NOMO-1 (cell line): ENCODE results near the gene DCDC2.
A peak's percentile ranks its signal among the peaks of the same experiment; 100 is the strongest.
"Not testable (repeated sequence)": the region's sequence is repeated elsewhere in the genome, so short reads cannot be mapped to it uniquely, and the experiment has no call there.

Experiments used
- DNase-seq, 2 experiments: peaks; one replicate each; lab custom pipeline; 2025; ENCODE audit not compliant: unreplicated experiment in 2 of 2; lab: John Stamatoyannopoulos, UW

The DCDC2 gene

GRCh38 chr6:24157886-24158285 lies 200.0 kb downstream of the DCDC2 start:
- DNase-seq = no peak

- DNase-seq = no peak
These were observed 203.7 kb downstream of the DCDC2 start for GRCh38 chr6:24154121-24154520.

- DNase-seq = no peak
These were observed 205.8 kb downstream of the DCDC2 start for GRCh38 chr6:24152014-24152413.

- no peak for DNase-seq
These were observed 208.0 kb downstream of the DCDC2 start for GRCh38 chr6:24149836-24150235.

- no peak for DNase-seq
These were observed 208.6 kb downstream of the DCDC2 start for GRCh38 chr6:24149296-24149695.

GRCh38 chr6:24148684-24149083 lies 209.2 kb downstream of the DCDC2 start:
- DNase-seq = no peak

- no peak for DNase-seq
These were observed 209.7 kb downstream of the DCDC2 start for GRCh38 chr6:24148154-24148570.

GRCh38 chr6:24147511-24148153 lies 210.2 kb downstream of the DCDC2 start:
- no peak for DNase-seq

- no peak for DNase-seq
These were observed 211.0 kb downstream of the DCDC2 start for GRCh38 chr6:24146871-24147270.

- no peak for DNase-seq
These were observed 212.1 kb downstream of the DCDC2 start for GRCh38 chr6:24145690-24146131.

GRCh38 chr6:24142733-24143132 lies 215.1 kb downstream of the DCDC2 start:
- DNase-seq = not testable (repeated sequence)

- no peak for DNase-seq
These were observed 217.3 kb downstream of the DCDC2 start for GRCh38 chr6:24140591-24140990.

- DNase-seq = no peak
These were observed 218.2 kb downstream of the DCDC2 start for GRCh38 chr6:24139639-24140038.

- no peak for DNase-seq
These were observed 218.8 kb downstream of the DCDC2 start for GRCh38 chr6:24139080-24139479.

- DNase-seq = no peak
These were observed 226.1 kb downstream of the DCDC2 start for GRCh38 chr6:24131751-24132150.

GRCh38 chr6:24127316-24127715 lies 230.5 kb downstream of the DCDC2 start:
- DNase-seq = no peak

- peak; percentile 30 to 53 for DNase-seq
These were observed 231.2 kb downstream of the DCDC2 start for GRCh38 chr6:24126586-24127192.

GRCh38 chr6:24125980-24126379 lies 231.9 kb downstream of the DCDC2 start, which contains the start of gene NRSN1:
NRSN1 (plus strand) TSS chr6:24126215; CDS start chr6:24134328, 8,113 bp downstream.
- no peak for DNase-seq

- no peak for DNase-seq
These were observed 235.7 kb downstream of the DCDC2 start for GRCh38 chr6:24122139-24122538.
